HepG2 (cell line): ENCODE data around the gene TTLL1. TPM values are rescaled to one million over a fixed set of nuclear protein-coding genes. Genes with fewer than 3 reads are reported as not detected.

Experiments
- ATF7 ChIP-seq, 2 experiments: fragments of 450-650 bp in 1 of 2; sonication (generic) in 1 of 2; formaldehyde crosslinking in 1 of 2; IDR thresholded peaks; 2 replicates each; pipeline versions ENCODE4 v1.4.0 to v1.6.1; 2016 to 2020; ENCODE audit warnings: antibody characterized with exemption in 1 of 2, mild to moderate bottlenecking in 1 of 2, missing genetic modification reagents in 1 of 2
- BORCS8-MEF2B ChIP-seq: sonication (generic); formaldehyde crosslinking; IDR thresholded peaks from 2 replicates; pipeline ENCODE4 v1.8.0; 2022; ENCODE audit warnings: mild to moderate bottlenecking, missing genetic modification reagents
- CBX5 ChIP-seq: sonication (generic); formaldehyde crosslinking; IDR thresholded peaks from 2 replicates; pipeline ENCODE4 v1.4.0; 2020; ENCODE audit warnings: missing genetic modification reagents, borderline replicate concordance
- CCDC6 ChIP-seq: sonication (generic); formaldehyde crosslinking; IDR thresholded peaks from 2 replicates; pipeline ENCODE4 v1.8.1; 2022; ENCODE audit warnings: mild to moderate bottlenecking, missing genetic modification reagents, moderate library complexity
- HMGXB3 ChIP-seq: sonication (generic); formaldehyde crosslinking; IDR thresholded peaks from 2 replicates; pipeline ENCODE4 v1.4.0; 2020; ENCODE audit warnings: missing genetic modification reagents, borderline replicate concordance
- MED13 ChIP-seq: sonication (generic); formaldehyde crosslinking; IDR thresholded peaks from 2 replicates; pipeline ENCODE4 v1.5.0; 2020; ENCODE audit warnings: missing genetic modification reagents
- MNT ChIP-seq: fragments of 450-650 bp; IDR thresholded peaks from 2 replicates; pipeline ENCODE4 v1.6.1; 2016
- NCOA1 ChIP-seq: sonication (generic); formaldehyde crosslinking; IDR thresholded peaks from 2 replicates; pipeline ENCODE4 v1.9.0; 2021; ENCODE audit warnings: missing genetic modification reagents
- NCOR1 ChIP-seq: fragments of 200-600 bp; sonication (generic); IDR thresholded peaks from 2 replicates; pipeline ENCODE4 v1.7.0; 2017; ENCODE audit warnings: antibody characterized with exemption, low read length, borderline replicate concordance
- SNAI1 ChIP-seq: sonication (generic); formaldehyde crosslinking; IDR thresholded peaks from 2 replicates; pipeline ENCODE4 v1.5.0; 2020; ENCODE audit warnings: mild to moderate bottlenecking, missing genetic modification reagents, borderline replicate concordance
- SP4 ChIP-seq: sonication (generic); formaldehyde crosslinking; IDR thresholded peaks from 2 replicates; pipeline ENCODE4 v1.8.1; 2023; ENCODE audit warnings: mild to moderate bottlenecking, missing genetic modification reagents
- TBX2 ChIP-seq: sonication (generic); formaldehyde crosslinking; IDR thresholded peaks from 2 replicates; pipeline ENCODE4 v1.5.0; 2020; ENCODE audit warnings: missing genetic modification reagents, mild to moderate bottlenecking, borderline replicate concordance
- TOE1 ChIP-seq: sonication (generic); formaldehyde crosslinking; IDR thresholded peaks from 2 replicates; pipeline ENCODE4 v1.4.0; 2020; ENCODE audit warnings: mild to moderate bottlenecking, missing genetic modification reagents
- ZNF234 ChIP-seq: sonication (generic); formaldehyde crosslinking; conservative IDR thresholded peaks from 2 replicates; pipeline ENCODE4 v1.5.1; 2020; ENCODE audit warnings: mild to moderate bottlenecking, missing genetic modification reagents
- ZSCAN22 ChIP-seq: sonication (generic); formaldehyde crosslinking; IDR thresholded peaks from 2 replicates; pipeline ENCODE4 v1.4.0; 2020; ENCODE audit warnings: mild to moderate bottlenecking, missing genetic modification reagents
- polyA plus RNA-seq, 8 experiments: library from polyadenylated mRNA; depleted of rRNA in 3 of 8; stranded (reverse) in 7 of 8; unstranded in 1 of 8; fragments of >200 nt; fragmentation: Illumina TruSeq in 4 of 8; extraction: Trizol in 4 of 8; gene quantifications; 2 replicates each; pipeline versions ENCODE4 v1.2.1 to v1.2.3, GENCODE V29; 2011 to 2016; ENCODE audit warnings: low read depth in 4 of 8, missing spikeins in 1 of 8, mixed read lengths in 1 of 8; ENCODE audit not compliant: insufficient read depth in 1 of 8
- total RNA-seq, 5 experiments: library from RNA; depleted of rRNA; stranded (reverse); fragments of >200 nt; fragmentation: Illumina TruSeq; extraction: Trizol; gene quantifications; 2 replicates each; pipeline ENCODE4 v1.2.3, GENCODE V29; 2016; ENCODE audit warnings: low read depth in 1 of 5
- TF ChIP-seq, protein P1 (sequence below): sonication (generic); formaldehyde crosslinking; IDR thresholded peaks from 2 replicates; pipeline ENCODE4 v1.4.0; 2020; ENCODE audit warnings: missing genetic modification reagents
- TF ChIP-seq, protein P2 (sequence below): sonication (generic); formaldehyde crosslinking; IDR thresholded peaks from 2 replicates; pipeline ENCODE4 v1.4.0; 2020; ENCODE audit warnings: missing genetic modification reagents

The TTLL1 gene
- total and polyA plus RNA-seq, 2 of the 13 experiments (the other 11 are each of a cell fraction or from before 2014, with no cell fraction given): 1.6 to 5.3 TPM

- no peak for TF ChIP-seq HMGXB3 (CRISPR knock-in tag)
- TF ChIP-seq TBX2: peak; percentile 42; the same call in 1 of the 2 replicates
- no peak for TF ChIP-seq SNAI1
- TF ChIP-seq CBX5 (CRISPR knock-in tag): peak; percentile 51; the same call in 1 of the 2 replicates
- 0 out of 2 replicates have a peak, but pooled peaks have one; percentile 17 for TF ChIP-seq ZNF234 (CRISPR knock-in tag)
- TF ChIP-seq TOE1 (CRISPR knock-in tag): no peak
- 0 out of 2 replicates have a peak, but pooled peaks have one; percentile 67 for TF ChIP-seq NCOA1
- TF ChIP-seq CCDC6 (CRISPR knock-in tag): 0 out of 2 replicates have a peak, but pooled peaks have one; percentile 28
- TF ChIP-seq ATF7 (IDR thresholded peaks at IDR 0.05): no peak
- TF ChIP-seq ATF7 (CRISPR knock-in tag; IDR thresholded peaks at IDR 0.05): no peak
- TF ChIP-seq MED13 (CRISPR knock-in tag): no peak
- no peak for TF ChIP-seq NCOR1
- peak; percentile 66; the same call in 1 of the 2 replicates for TF ChIP-seq SP4 (CRISPR knock-in tag)
- TF ChIP-seq, protein P1, sequence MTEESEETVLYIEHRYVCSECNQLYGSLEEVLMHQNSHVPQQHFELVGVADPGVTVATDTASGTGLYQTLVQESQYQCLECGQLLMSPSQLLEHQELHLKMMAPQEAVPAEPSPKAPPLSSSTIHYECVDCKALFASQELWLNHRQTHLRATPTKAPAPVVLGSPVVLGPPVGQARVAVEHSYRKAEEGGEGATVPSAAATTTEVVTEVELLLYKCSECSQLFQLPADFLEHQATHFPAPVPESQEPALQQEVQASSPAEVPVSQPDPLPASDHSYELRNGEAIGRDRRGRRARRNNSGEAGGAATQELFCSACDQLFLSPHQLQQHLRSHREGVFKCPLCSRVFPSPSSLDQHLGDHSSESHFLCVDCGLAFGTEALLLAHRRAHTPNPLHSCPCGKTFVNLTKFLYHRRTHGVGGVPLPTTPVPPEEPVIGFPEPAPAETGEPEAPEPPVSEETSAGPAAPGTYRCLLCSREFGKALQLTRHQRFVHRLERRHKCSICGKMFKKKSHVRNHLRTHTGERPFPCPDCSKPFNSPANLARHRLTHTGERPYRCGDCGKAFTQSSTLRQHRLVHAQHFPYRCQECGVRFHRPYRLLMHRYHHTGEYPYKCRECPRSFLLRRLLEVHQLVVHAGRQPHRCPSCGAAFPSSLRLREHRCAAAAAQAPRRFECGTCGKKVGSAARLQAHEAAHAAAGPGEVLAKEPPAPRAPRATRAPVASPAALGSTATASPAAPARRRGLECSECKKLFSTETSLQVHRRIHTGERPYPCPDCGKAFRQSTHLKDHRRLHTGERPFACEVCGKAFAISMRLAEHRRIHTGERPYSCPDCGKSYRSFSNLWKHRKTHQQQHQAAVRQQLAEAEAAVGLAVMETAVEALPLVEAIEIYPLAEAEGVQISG: peak; percentile 69; the same call in 1 of the 2 replicates
- peak; percentile 73 for TF ChIP-seq BORCS8-MEF2B (CRISPR knock-in tag)
- TF ChIP-seq ZSCAN22 (CRISPR knock-in tag): no peak
- peak; percentile 42; the same call in 1 of the 2 replicates for TF ChIP-seq MNT
- TF ChIP-seq, protein P2, sequence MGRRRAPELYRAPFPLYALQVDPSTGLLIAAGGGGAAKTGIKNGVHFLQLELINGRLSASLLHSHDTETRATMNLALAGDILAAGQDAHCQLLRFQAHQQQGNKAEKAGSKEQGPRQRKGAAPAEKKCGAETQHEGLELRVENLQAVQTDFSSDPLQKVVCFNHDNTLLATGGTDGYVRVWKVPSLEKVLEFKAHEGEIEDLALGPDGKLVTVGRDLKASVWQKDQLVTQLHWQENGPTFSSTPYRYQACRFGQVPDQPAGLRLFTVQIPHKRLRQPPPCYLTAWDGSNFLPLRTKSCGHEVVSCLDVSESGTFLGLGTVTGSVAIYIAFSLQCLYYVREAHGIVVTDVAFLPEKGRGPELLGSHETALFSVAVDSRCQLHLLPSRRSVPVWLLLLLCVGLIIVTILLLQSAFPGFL: no peak
Measured at GRCh38 chr22:43088984-43089717, at the start of gene TTLL1 (continued).
